WTC11 (cell line): ENCODE data around the gene PAM. TPM values are rescaled to one million over a fixed set of nuclear protein-coding genes. Genes with fewer than 3 reads are reported as not detected.

ENCODE experiments used
- ATAC-seq: fragments of 200-7000 bp; cut with Tn5 transposase; 2 replicates; pipeline ENCODE4 v1.10.0; 2021; ENCODE audit warnings: mild to moderate bottlenecking, moderate library complexity
- CTCF ChIA-PET: fragments of 300-600 bp; sonication (Branson Sonifier 250); formaldehyde crosslinking; loops from one replicate; lab custom pipeline; 2021; ENCODE audit warnings: antibody characterized with exemption; lab: Charles Lee
- POLR2A ChIA-PET: fragments of 350-600 bp; sonication (Branson Sonifier 250); formaldehyde crosslinking; loops from one replicate; lab custom pipeline; 2021; ENCODE audit warnings: antibody characterized with exemption; lab: Charles Lee
- DNase-seq: peaks from one replicate; pipeline ENCODE4 v3.0.0; 2021; ENCODE audit warnings: low spot score
- H3K27ac Mint-ChIP-seq: 2 replicates; pipeline ENCODE4 v1.8.0; 2021; ENCODE audit warnings: mixed read lengths
- H3K27me3 Mint-ChIP-seq: 2 replicates; pipeline ENCODE4 v1.8.0; 2021; ENCODE audit warnings: low read depth, mild to moderate bottlenecking, moderate library complexity, mixed read lengths
- H3K36me3 Mint-ChIP-seq: 2 replicates; pipeline ENCODE4 v1.8.0; 2021; ENCODE audit warnings: mixed read lengths
- H3K4me1 Mint-ChIP-seq: 2 replicates; pipeline ENCODE4 v1.8.0; 2022; ENCODE audit warnings: mixed read lengths
- H3K4me3 Mint-ChIP-seq: 2 replicates; pipeline ENCODE4 v1.8.0; 2021; ENCODE audit warnings: mild to moderate bottlenecking, moderate library complexity, mixed read lengths
- H3K9me3 Mint-ChIP-seq: 2 replicates; pipeline ENCODE4 v1.8.0; 2021; ENCODE audit warnings: mixed read lengths
- ATF1 ChIP-seq: sonication (generic); formaldehyde crosslinking; IDR thresholded peaks from 2 replicates; pipeline ENCODE4 v1.8.1; 2023; ENCODE audit warnings: mild to moderate bottlenecking, moderate library complexity, missing genetic modification reagents
- CREB1 ChIP-seq: sonication (generic); formaldehyde crosslinking; IDR thresholded peaks from 2 replicates; pipeline ENCODE4 v1.8.0; 2023; ENCODE audit warnings: mild to moderate bottlenecking, missing genetic modification reagents
- E2F1 ChIP-seq: sonication (generic); formaldehyde crosslinking; IDR thresholded peaks from 2 replicates; pipeline ENCODE4 v1.8.0; 2022; ENCODE audit warnings: mild to moderate bottlenecking, missing genetic modification reagents
- E2F5 ChIP-seq: sonication (generic); formaldehyde crosslinking; IDR thresholded peaks from 2 replicates; pipeline ENCODE4 v1.8.1; 2022; ENCODE audit warnings: mild to moderate bottlenecking, moderate library complexity, missing genetic modification reagents
- EMX1 ChIP-seq: fragments of 250-450 bp; sonication (Bioruptor Pico); IDR thresholded peaks from 2 replicates; pipeline ENCODE4 v1.8.0; 2021; ENCODE audit warnings: mild to moderate bottlenecking
- ETV6 ChIP-seq: sonication (generic); formaldehyde crosslinking; IDR thresholded peaks from 2 replicates; pipeline ENCODE4 v1.8.1; 2022; ENCODE audit warnings: mild to moderate bottlenecking, missing genetic modification reagents
- GABPB1 ChIP-seq: sonication (generic); formaldehyde crosslinking; IDR thresholded peaks from 2 replicates; pipeline ENCODE4 v1.8.1; 2023; ENCODE audit warnings: mild to moderate bottlenecking, missing genetic modification reagents
- GRHL2 ChIP-seq: fragments of 250-450 bp; sonication (Bioruptor Pico); IDR thresholded peaks from 2 replicates; pipeline ENCODE4 v1.8.0; 2022; ENCODE audit warnings: mild to moderate bottlenecking, moderate library complexity; ENCODE audit not compliant: insufficient replicate concordance, severe bottlenecking
- GTF2I ChIP-seq: fragments of 250-450 bp; sonication (Bioruptor Pico); conservative IDR thresholded peaks from 2 replicates; pipeline ENCODE4 v1.4.0; 2021; ENCODE audit warnings: mild to moderate bottlenecking
- HMGA2 ChIP-seq: fragments of 250-450 bp; sonication (Bioruptor Pico); IDR thresholded peaks from 2 replicates; pipeline ENCODE4 v1.4.0; 2021; ENCODE audit warnings: mild to moderate bottlenecking, moderate library complexity
- IRF2 ChIP-seq: sonication (generic); formaldehyde crosslinking; IDR thresholded peaks from 2 replicates; pipeline ENCODE4 v1.8.0; 2022; ENCODE audit warnings: low read depth, missing genetic modification reagents, borderline replicate concordance
- NFE2L1 ChIP-seq: sonication (generic); formaldehyde crosslinking; IDR thresholded peaks from 2 replicates; pipeline ENCODE4 v1.8.1; 2023; ENCODE audit warnings: missing genetic modification reagents
- NR1H2 ChIP-seq: sonication (generic); formaldehyde crosslinking; IDR thresholded peaks from 2 replicates; pipeline ENCODE4 v1.9.0; 2021; ENCODE audit warnings: mild to moderate bottlenecking, moderate library complexity, missing genetic modification reagents
- RORB ChIP-seq: fragments of 250-450 bp; sonication (Bioruptor Pico); IDR thresholded peaks from 2 replicates; pipeline ENCODE4 v1.9.0; 2021; ENCODE audit warnings: mild to moderate bottlenecking
- SMAD4 ChIP-seq: sonication (generic); formaldehyde crosslinking; IDR thresholded peaks from 2 replicates; pipeline ENCODE4 v1.8.0; 2022; ENCODE audit warnings: mild to moderate bottlenecking, missing genetic modification reagents
- STAT6 ChIP-seq: sonication (generic); formaldehyde crosslinking; conservative IDR thresholded peaks from 2 replicates; pipeline ENCODE4 v1.8.1; 2023; ENCODE audit warnings: mild to moderate bottlenecking, low read depth, missing genetic modification reagents, moderate library complexity
- TEAD1 ChIP-seq: sonication (generic); formaldehyde crosslinking; IDR thresholded peaks from 2 replicates; pipeline ENCODE4 v1.8.0; 2022; ENCODE audit warnings: mild to moderate bottlenecking, missing genetic modification reagents
- TEAD4 ChIP-seq: sonication (generic); formaldehyde crosslinking; IDR thresholded peaks from 2 replicates; pipeline ENCODE4 v1.8.0; 2022; ENCODE audit warnings: mild to moderate bottlenecking, missing genetic modification reagents
- TP53 ChIP-seq: sonication (generic); formaldehyde crosslinking; IDR thresholded peaks from 2 replicates; pipeline ENCODE4 v1.8.1; 2023; ENCODE audit warnings: mild to moderate bottlenecking, missing genetic modification reagents
- USF2 ChIP-seq: sonication (generic); formaldehyde crosslinking; IDR thresholded peaks from 2 replicates; pipeline ENCODE4 v1.8.1; 2023; ENCODE audit warnings: mild to moderate bottlenecking, missing genetic modification reagents, moderate library complexity
- ZMAT4 ChIP-seq: fragments of 250-450 bp; sonication (Bioruptor Pico); IDR thresholded peaks from 2 replicates; pipeline ENCODE4 v1.9.0; 2021; ENCODE audit warnings: mild to moderate bottlenecking
- ZNF219 ChIP-seq: sonication (generic); formaldehyde crosslinking; IDR thresholded peaks from 2 replicates; pipeline ENCODE4 v1.8.0; 2023; ENCODE audit warnings: missing genetic modification reagents, mild to moderate bottlenecking, borderline replicate concordance
- ZNF263 ChIP-seq: sonication (generic); formaldehyde crosslinking; IDR thresholded peaks from 2 replicates; pipeline ENCODE4 v1.8.1; 2022; ENCODE audit warnings: low read depth, mild to moderate bottlenecking, moderate library complexity, missing genetic modification reagents
- ZNF671 ChIP-seq: fragments of 250-450 bp; sonication (Bioruptor Pico); IDR thresholded peaks from 2 replicates; pipeline ENCODE4 v1.8.0; 2021; ENCODE audit warnings: mild to moderate bottlenecking
- ZSCAN18 ChIP-seq: fragments of 250-450 bp; sonication (Bioruptor Pico); IDR thresholded peaks from 2 replicates; pipeline ENCODE4 v2.1.2; 2022; ENCODE audit warnings: mild to moderate bottlenecking, moderate library complexity
- total RNA-seq: library from RNA; stranded (reverse); gene quantifications from 3 replicates; pipeline ENCODE4 v1.2.3, GENCODE V29; 2021
- TF ChIP-seq, protein P1 (sequence below): sonication (generic); formaldehyde crosslinking; IDR thresholded peaks from 2 replicates; pipeline ENCODE4 v1.8.0; 2022; ENCODE audit warnings: missing genetic modification reagents
- TF ChIP-seq, protein P2 (sequence below): sonication (generic); formaldehyde crosslinking; IDR thresholded peaks from 2 replicates; pipeline ENCODE4 v1.8.0; 2023; ENCODE audit warnings: missing genetic modification reagents

Gene PAM
- total RNA-seq, 1 experiment from 2014 or later = 52.3 TPM

- CTCF ChIA-PET = interaction anchor here (0.8 kb wide), 1 partner anchor 40 kb away, joined by 3 read pairs; no protein-coding TSS in a partner anchor
- ATAC-seq = no peak
- Mint-ChIP-seq H3K27ac (no peak overlapping the region), H3K9me3 (no peaks in the 10 kb centered on the region), H3K4me1 (peaks cover 11% of the 10 kb centered on the region), H3K36me3 (no peaks in the 10 kb centered on the region), H3K27me3 (no peaks in the 10 kb centered on the region), H3K4me3 (no peak overlapping the region)
- DNase-seq = no peak
- TF ChIP-seq TEAD4 (CRISPR knock-in tag) = no peak
- TF ChIP-seq HMGA2 = no peak
- TF ChIP-seq USF2 (CRISPR knock-in tag) = no peak
- no peak for TF ChIP-seq ZNF219 (CRISPR knock-in tag)
- no peak for TF ChIP-seq GTF2I (CRISPR knock-in tag)
- TF ChIP-seq ZNF263 = no peak
- no peak for TF ChIP-seq STAT6 (CRISPR knock-in tag)
- TF ChIP-seq TP53 (CRISPR knock-in tag) = no peak
- no peak for TF ChIP-seq CREB1 (CRISPR knock-in tag)
- TF ChIP-seq ATF1 = no peak
- no peak for TF ChIP-seq EMX1 (CRISPR knock-in tag)
- TF ChIP-seq ZSCAN18 = no peak
- no peak for TF ChIP-seq NR1H2 (CRISPR knock-in tag)
- no peak for TF ChIP-seq E2F5 (CRISPR knock-in tag)
- TF ChIP-seq RORB (CRISPR knock-in tag) = no peak
- no peak for TF ChIP-seq E2F1
- TF ChIP-seq ETV6 (CRISPR knock-in tag) = no peak
- POLR2A ChIA-PET = no interaction called here
Measured at GRCh38 chr5:102740515-102740914, 14.6 kb upstream of the PAM start.

DNA sequence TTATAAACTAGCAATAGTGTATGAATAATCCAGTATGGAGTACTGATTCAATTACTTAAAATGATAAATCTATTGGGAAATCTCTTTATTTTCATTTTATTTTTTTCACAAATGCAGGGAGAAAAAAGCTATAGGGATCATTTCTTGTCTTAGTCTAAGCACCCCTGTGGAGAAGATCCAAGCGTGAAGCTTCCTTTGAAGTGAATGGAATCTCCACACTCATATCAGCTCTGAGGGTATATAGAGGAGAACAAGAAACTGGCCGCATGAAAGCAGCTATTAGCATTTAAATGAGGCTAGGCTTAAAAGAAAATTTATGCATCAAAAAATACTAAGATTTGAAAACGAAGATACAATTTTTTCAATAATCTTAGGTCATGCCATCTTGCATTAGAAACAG lies 12.9 kb upstream of the PAM start:
- TF ChIP-seq, protein P1, sequence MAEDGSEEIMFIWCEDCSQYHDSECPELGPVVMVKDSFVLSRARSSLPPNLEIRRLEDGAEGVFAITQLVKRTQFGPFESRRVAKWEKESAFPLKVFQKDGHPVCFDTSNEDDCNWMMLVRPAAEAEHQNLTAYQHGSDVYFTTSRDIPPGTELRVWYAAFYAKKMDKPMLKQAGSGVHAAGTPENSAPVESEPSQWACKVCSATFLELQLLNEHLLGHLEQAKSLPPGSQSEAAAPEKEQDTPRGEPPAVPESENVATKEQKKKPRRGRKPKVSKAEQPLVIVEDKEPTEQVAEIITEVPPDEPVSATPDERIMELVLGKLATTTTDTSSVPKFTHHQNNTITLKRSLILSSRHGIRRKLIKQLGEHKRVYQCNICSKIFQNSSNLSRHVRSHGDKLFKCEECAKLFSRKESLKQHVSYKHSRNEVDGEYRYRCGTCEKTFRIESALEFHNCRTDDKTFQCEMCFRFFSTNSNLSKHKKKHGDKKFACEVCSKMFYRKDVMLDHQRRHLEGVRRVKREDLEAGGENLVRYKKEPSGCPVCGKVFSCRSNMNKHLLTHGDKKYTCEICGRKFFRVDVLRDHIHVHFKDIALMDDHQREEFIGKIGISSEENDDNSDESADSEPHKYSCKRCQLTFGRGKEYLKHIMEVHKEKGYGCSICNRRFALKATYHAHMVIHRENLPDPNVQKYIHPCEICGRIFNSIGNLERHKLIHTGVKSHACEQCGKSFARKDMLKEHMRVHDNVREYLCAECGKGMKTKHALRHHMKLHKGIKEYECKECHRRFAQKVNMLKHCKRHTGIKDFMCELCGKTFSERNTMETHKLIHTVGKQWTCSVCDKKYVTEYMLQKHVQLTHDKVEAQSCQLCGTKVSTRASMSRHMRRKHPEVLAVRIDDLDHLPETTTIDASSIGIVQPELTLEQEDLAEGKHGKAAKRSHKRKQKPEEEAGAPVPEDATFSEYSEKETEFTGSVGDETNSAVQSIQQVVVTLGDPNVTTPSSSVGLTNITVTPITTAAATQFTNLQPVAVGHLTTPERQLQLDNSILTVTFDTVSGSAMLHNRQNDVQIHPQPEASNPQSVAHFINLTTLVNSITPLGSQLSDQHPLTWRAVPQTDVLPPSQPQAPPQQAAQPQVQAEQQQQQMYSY (CRISPR knock-in tag) = no peak
- no peak for TF ChIP-seq ZNF671
- no peak for TF ChIP-seq NFE2L1 (CRISPR knock-in tag)
- TF ChIP-seq TEAD1 (CRISPR knock-in tag) = no peak
- no peak for TF ChIP-seq ZMAT4
- no peak for TF ChIP-seq SMAD4
- TF ChIP-seq, protein P2, sequence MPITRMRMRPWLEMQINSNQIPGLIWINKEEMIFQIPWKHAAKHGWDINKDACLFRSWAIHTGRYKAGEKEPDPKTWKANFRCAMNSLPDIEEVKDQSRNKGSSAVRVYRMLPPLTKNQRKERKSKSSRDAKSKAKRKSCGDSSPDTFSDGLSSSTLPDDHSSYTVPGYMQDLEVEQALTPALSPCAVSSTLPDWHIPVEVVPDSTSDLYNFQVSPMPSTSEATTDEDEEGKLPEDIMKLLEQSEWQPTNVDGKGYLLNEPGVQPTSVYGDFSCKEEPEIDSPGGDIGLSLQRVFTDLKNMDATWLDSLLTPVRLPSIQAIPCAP (CRISPR knock-in tag) = no peak
- TF ChIP-seq GRHL2 = no peak
- no peak for TF ChIP-seq IRF2 (CRISPR knock-in tag)
- TF ChIP-seq GABPB1 (CRISPR knock-in tag) = no peak
- ChIA-PET POLR2A (no interaction called here), CTCF (no interaction called here)
- Mint-ChIP-seq H3K4me1 (peaks cover 15% of the 10 kb centered on the region), H3K27ac (no peak overlapping the region), H3K36me3 (no peaks in the 10 kb centered on the region), H3K4me3 (no peak overlapping the region), H3K27me3 (peaks cover 5% of the 10 kb centered on the region; the same call in 1 of the 2 replicates), H3K9me3 (no peaks in the 10 kb centered on the region)
- no peak for ATAC-seq
- no peak for DNase-seq
